Measurements from ENCODE around the gene BRCA1. TPM values are rescaled to one million over a fixed set of nuclear protein-coding genes. Genes with fewer than 3 reads are reported as not detected.
A peak's percentile ranks its signal among the peaks of the same experiment; 100 is the strongest.
"Not testable (repeated sequence)": the region's sequence is repeated elsewhere in the genome, so short reads cannot be mapped to it uniquely, and the experiment has no call there.

BRCA1 gene
- total and polyA plus RNA-seq, 7 donors: 0.60 to 10.2 (median 5.6) TPM

- no peak for TF ChIP-seq EP300 (IDR thresholded peaks at IDR 0.05)
- no peak for TF ChIP-seq POLR2AphosphoS5 (IDR thresholded peaks at IDR 0.05)
- no peak for TF ChIP-seq POLR2A (IDR thresholded peaks at IDR 0.05)
- no peak for TF ChIP-seq CTCF (IDR thresholded peaks at IDR 0.05)
- Histone ChIP-seq H3K36me3 (peaks cover 0 to 9% (median 0%) of the 10 kb centered on the region in 4 donors), H3K4me1 (no peaks in the 10 kb centered on the region), H3K4me3 (no peak overlapping the region), H3K9me3 (no peaks in the 10 kb centered on the region), H3K27me3 (no peaks in the 10 kb centered on the region), H3K27ac (no peak overlapping the region)
- DNase-seq: no peak
- WGBS, 2 donors: 95 to 96% methylated on average over 3 of the region's 3 CpGs
- intact Hi-C loops (cut with DNase I): no loop called here
Observed at GRCh38 chr17:43151880-43152456, 26.8 kb upstream of the BRCA1 start.

DNA sequence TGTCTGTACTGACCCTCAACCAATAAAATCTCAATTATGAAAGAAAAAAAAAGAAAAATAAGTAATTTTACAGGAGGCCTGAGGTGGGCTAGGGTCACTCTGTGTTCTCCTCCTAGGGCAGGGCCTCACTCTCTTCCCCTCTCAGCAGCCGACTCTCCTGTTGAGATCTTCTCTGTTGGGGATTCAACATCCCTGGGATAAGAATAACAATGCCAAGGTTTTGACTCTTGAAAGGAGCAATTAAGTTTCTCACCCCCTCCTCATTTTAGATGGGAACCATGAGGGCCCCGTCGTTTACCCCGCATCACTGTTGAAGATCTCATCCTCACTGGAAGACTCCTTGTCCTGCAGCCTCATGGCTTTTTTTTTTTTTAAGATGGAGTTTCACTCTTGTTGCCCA, 21.5 kb upstream of the BRCA1 start:
- no peak for TF ChIP-seq EP300 (IDR thresholded peaks at IDR 0.05)
- intact Hi-C loops (cut with DNase I): no loop called here
- Histone ChIP-seq H3K36me3 (peaks cover 0 to 13% (median 0%) of the 10 kb centered on the region in 4 donors), H3K27ac (no peak overlapping the region), H3K27me3 (no peaks in the 10 kb centered on the region), H3K4me1 (no peaks in the 10 kb centered on the region), H3K4me3 (no peak overlapping the region), H3K9me3 (no peaks in the 10 kb centered on the region)
- DNase-seq: no peak
- WGBS, 2 donors: 94 to 95% methylated on average over 4 of the region's 4 CpGs

DNA sequence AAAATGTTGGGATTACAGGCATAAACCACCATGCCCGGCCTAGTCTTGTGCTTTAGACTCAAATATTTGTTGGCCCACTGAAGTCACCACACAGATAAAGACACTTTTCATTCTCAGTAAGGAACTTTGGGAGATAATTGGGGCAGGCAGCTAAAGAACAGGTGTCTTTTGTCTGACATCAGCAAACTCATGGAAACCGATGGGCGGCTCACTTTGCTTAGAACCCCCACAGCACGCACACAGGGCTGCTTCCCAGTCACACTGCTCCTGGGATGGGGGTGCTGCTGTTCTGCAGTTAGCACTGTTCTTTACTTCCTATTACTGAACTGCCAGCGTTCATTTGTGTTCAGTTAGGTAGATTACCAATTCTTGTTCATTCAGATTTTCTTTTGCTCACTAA, 18.0 kb upstream of the BRCA1 start:
- no peaks in the 10 kb centered on the region for H3K27me3 ChIP-seq
- H3K27ac ChIP-seq: no peak overlapping the region
- H3K9me3 ChIP-seq: no peaks in the 10 kb centered on the region
- no peak overlapping the region for H3K4me3 ChIP-seq
- no peaks in the 10 kb centered on the region for H3K4me1 ChIP-seq
- intact Hi-C loops (cut with DNase I): no loop called here
- H3K36me3 ChIP-seq: peaks cover 0 to 14% (median 0%) of the 10 kb centered on the region in 4 donors
- WGBS, 2 donors: 88 to 95% methylated on average over 5 of the region's 5 CpGs
- DNase-seq: no peak
- TF ChIP-seq CTCF (IDR thresholded peaks at IDR 0.05) (no peak), POLR2A (IDR thresholded peaks at IDR 0.05) (no peak), EP300 (IDR thresholded peaks at IDR 0.05) (no peak), POLR2AphosphoS5 (IDR thresholded peaks at IDR 0.05) (no peak)

DNA sequence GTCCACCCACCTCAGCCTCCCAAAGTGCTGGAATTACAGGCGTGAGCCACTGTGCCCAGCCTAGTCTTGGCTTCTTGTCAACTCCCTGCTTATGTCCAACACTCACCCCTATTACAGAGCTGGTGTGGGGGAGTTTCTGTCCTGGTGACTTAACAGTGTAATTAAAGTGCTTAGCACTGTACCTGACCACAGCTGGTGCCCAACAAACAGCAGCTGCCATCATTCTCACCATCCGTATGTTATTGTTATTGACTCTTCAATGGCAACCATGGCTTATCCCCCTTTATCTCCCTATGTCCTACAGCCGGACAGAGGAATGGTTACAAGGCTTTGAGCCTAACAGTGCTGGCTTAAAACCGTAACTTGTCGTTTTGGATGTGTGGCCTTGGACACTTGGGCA, 17.0 kb upstream of the BRCA1 start:
- H3K9me3 ChIP-seq: no peaks in the 10 kb centered on the region
- 95 to 96% methylated on average over 5 of the region's 5 CpGs for WGBS, 2 donors
- H3K27ac ChIP-seq: no peak overlapping the region
- intact Hi-C loops (cut with DNase I): no loop called here
- peaks cover 0 to 14% (median 0%) of the 10 kb centered on the region in 4 donors for H3K36me3 ChIP-seq
- no peaks in the 10 kb centered on the region for H3K27me3 ChIP-seq
- no peak overlapping the region for H3K4me3 ChIP-seq
- TF ChIP-seq EP300 (IDR thresholded peaks at IDR 0.05): no peak
- TF ChIP-seq POLR2A (IDR thresholded peaks at IDR 0.05): no peak
- TF ChIP-seq CTCF (IDR thresholded peaks at IDR 0.05): no peak
- no peak for TF ChIP-seq POLR2AphosphoS5 (IDR thresholded peaks at IDR 0.05)
- H3K4me1 ChIP-seq: no peaks in the 10 kb centered on the region
- no peak for DNase-seq

GRCh38 chr17:43140396-43141332, 15.5 kb upstream of the BRCA1 start:
- no peak overlapping the region for H3K27ac ChIP-seq
- H3K27me3 ChIP-seq: no peaks in the 10 kb centered on the region
- H3K9me3 ChIP-seq: no peaks in the 10 kb centered on the region
- DNase-seq: peak; percentile 35
- peaks cover 0 to 14% (median 0%) of the 10 kb centered on the region in 4 donors for H3K36me3 ChIP-seq
- no peak for TF ChIP-seq EP300 (IDR thresholded peaks at IDR 0.05)
- no peak for TF ChIP-seq POLR2AphosphoS5 (IDR thresholded peaks at IDR 0.05)
- TF ChIP-seq CTCF (IDR thresholded peaks at IDR 0.05): no peak
- no peak for TF ChIP-seq POLR2A (IDR thresholded peaks at IDR 0.05)
- H3K4me1 ChIP-seq: no peaks in the 10 kb centered on the region
- H3K4me3 ChIP-seq: no peak overlapping the region
- WGBS, 2 donors: 82 to 87% methylated on average over 11 of the region's 11 CpGs
- intact Hi-C loops (cut with DNase I): no loop called here

DNA sequence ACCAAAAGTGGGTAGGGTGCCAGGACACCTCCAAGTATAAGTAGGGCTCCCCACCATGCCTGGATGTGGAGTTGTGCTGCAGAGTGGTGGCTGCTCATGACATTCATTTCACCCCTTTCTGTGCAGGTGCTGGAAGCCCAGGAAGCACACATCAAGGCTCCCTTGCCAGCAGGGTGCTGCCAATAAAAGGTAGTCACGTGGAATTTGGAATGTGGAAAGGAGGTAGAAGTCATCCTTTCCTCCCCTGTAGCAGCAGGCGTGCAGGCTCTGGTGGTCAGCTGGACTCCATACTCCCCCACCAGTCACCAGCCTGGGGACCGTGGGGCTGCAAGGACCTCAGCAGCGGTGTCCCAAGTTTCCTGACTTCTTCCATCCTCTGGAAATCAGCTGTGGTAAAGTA, 13.4 kb upstream of the BRCA1 start:
- H3K4me3 ChIP-seq; H3K4me1 ChIP-seq; intact Hi-C loops (cut with DNase I); H3K27ac ChIP-seq; H3K27me3 ChIP-seq; H3K9me3 ChIP-seq: not testable (repeated sequence)
- WGBS, 2 donors: 84 to 94% methylated on average over 4 of the region's 4 CpGs
- H3K36me3 ChIP-seq: peaks cover 0 to 27% (median 3%) of the 10 kb centered on the region in 4 donors
- DNase-seq: peak; percentile 36

DNA sequence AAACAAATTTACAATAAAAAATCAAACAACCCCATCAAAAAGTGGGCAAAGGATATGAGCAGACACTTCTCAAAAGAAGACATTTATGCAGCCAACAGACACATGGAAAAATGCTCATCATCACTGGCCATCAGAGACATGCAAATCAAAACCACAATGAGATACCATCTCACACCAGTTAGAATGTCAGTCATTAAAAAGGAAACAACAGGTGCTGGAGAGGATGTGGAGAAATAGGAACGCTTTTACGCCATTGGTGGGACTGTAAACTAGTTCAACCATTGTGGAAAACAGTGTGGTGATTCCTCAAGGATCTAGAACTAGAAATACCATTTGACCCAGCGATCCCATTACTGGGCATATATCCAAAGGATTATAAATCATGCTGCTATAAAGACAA, 11.4 kb upstream of the BRCA1 start:
- WGBS, 2 donors: 74 to 91% methylated on average over 3 of the region's 3 CpGs
- H3K4me1 ChIP-seq; H3K9me3 ChIP-seq; DNase-seq; H3K27me3 ChIP-seq; H3K4me3 ChIP-seq; H3K27ac ChIP-seq; intact Hi-C loops (cut with DNase I): not testable (repeated sequence)
- H3K36me3 ChIP-seq: peaks cover 0 to 38% (median 3%) of the 10 kb centered on the region in 4 donors
